ENCODE data around the gene CCDC28B. TPM values are rescaled to one million over a fixed set of nuclear protein-coding genes. Genes with fewer than 3 reads are reported as not detected.

The CCDC28B gene
- total RNA-seq, 5 donors from 2014 or later (not counting 1 experiment from before 2014, with no cell fraction given): 6.5 to 9.0 (median 6.8) TPM

GRCh38 chr1:32232558-32233304 is 32.3 kb downstream of the CCDC28B start:
- POLR2A ChIA-PET: no interaction called here
- Mint-ChIP-seq H3K27ac (peak overlapping the region in 1 of 2 donors; percentile 76), H3K36me3 (peaks cover 19% of the 10 kb centered on the region), H3K27me3 (no peaks in the 10 kb centered on the region), H3K9me3 (no peaks in the 10 kb centered on the region), H3K4me3 (no peak overlapping the region), H3K4me1 (peaks cover 0 to 2% (median 1%) of the 10 kb centered on the region in 3 donors)
- DNase-seq (no peak), ATAC-seq (replicated peaks in 1 of 4) (no peak)
- Histone ChIP-seq H3K27ac (ENCODE audit: low read length) (no peak overlapping the region), H3K4me1 (ENCODE audit: control insufficient read depth in 1 of 2, extremely low read depth in 1 of 2, insufficient read depth in 2 of 2, low read length in 2 of 2) (no peaks in the 10 kb centered on the region), H3K36me3 (ENCODE audit: control insufficient read depth in 2 of 2, extremely low read depth in 1 of 2, insufficient read depth in 1 of 2, low read length in 1 of 2) (peaks cover 6 to 33% of the 10 kb centered on the region in 2 donors), H3K4me3 (ENCODE audit: control insufficient read depth in 1 of 2, extremely low read depth in 1 of 2, low read length in 1 of 2) (no peak overlapping the region), H3K27me3 (replicated peaks in 1 of 2; ENCODE audit: control insufficient read depth in 2 of 2, extremely low read depth in 1 of 2, insufficient read depth in 2 of 2, low read length in 1 of 2) (no peaks in the 10 kb centered on the region), H3K9me3 (no peaks in the 10 kb centered on the region)
- WGBS (ENCODE audit: insufficient coverage): 94% methylated on average over 3 of the region's 8 CpGs
- CTCF ChIA-PET: no interaction called here

- Histone ChIP-seq H3K27ac (ENCODE audit: low read length) (no peak overlapping the region), H3K4me1 (ENCODE audit: control insufficient read depth in 1 of 2, extremely low read depth in 1 of 2, insufficient read depth in 2 of 2, low read length in 2 of 2) (peaks cover 0 to 2% of the 10 kb centered on the region in 2 experiments), H3K27me3 (replicated peaks in 1 of 2; ENCODE audit: control insufficient read depth in 2 of 2, extremely low read depth in 1 of 2, insufficient read depth in 2 of 2, low read length in 1 of 2) (no peaks in the 10 kb centered on the region), H3K4me3 (ENCODE audit: control insufficient read depth in 1 of 2, extremely low read depth in 1 of 2, low read length in 1 of 2) (no peak overlapping the region), H3K36me3 (ENCODE audit: control insufficient read depth in 2 of 2, extremely low read depth in 1 of 2, insufficient read depth in 1 of 2, low read length in 1 of 2) (peaks cover 0 to 17% of the 10 kb centered on the region in 2 donors), H3K9me3 (no peaks in the 10 kb centered on the region)
- peak in 1 of 4 experiments; percentile 14 for ATAC-seq (replicated peaks in 1 of 4)
- H3K36me3 Mint-ChIP-seq: peaks cover 5% of the 10 kb centered on the region
- DNase-seq: no peak
- WGBS (ENCODE audit: insufficient coverage): 90% methylated on average over 7 of the region's 7 CpGs
- ChIA-PET CTCF (interaction anchor here (0.5 to 0.9 kb wide), 2 partner anchors 13 to 15 kb away, joined by 3 to 6 read pairs; no protein-coding TSS in a partner anchor), POLR2A (no interaction called here)
- no peak overlapping the region for H3K4me3 Mint-ChIP-seq
- H3K27me3 Mint-ChIP-seq: no peaks in the 10 kb centered on the region
- no peaks in the 10 kb centered on the region for H3K4me1 Mint-ChIP-seq
- no peak overlapping the region for H3K27ac Mint-ChIP-seq
- H3K9me3 Mint-ChIP-seq: no peaks in the 10 kb centered on the region
Measured at GRCh38 chr1:32234792-32235191, 34.4 kb downstream of the CCDC28B start.

GRCh38 chr1:32239337-32239736 is 38.9 kb downstream of the CCDC28B start:
- Histone ChIP-seq H3K36me3 (ENCODE audit: control insufficient read depth in 2 of 2, extremely low read depth in 1 of 2, insufficient read depth in 1 of 2, low read length in 1 of 2) (no peaks in the 10 kb centered on the region), H3K27me3 (replicated peaks in 1 of 2; ENCODE audit: control insufficient read depth in 2 of 2, extremely low read depth in 1 of 2, insufficient read depth in 2 of 2, low read length in 1 of 2) (no peaks in the 10 kb centered on the region), H3K27ac (ENCODE audit: low read length) (no peak overlapping the region), H3K9me3 (no peaks in the 10 kb centered on the region), H3K4me3 (ENCODE audit: control insufficient read depth in 1 of 2, extremely low read depth in 1 of 2, low read length in 1 of 2) (no peak overlapping the region), H3K4me1 (ENCODE audit: control insufficient read depth in 1 of 2, extremely low read depth in 1 of 2, insufficient read depth in 2 of 2, low read length in 2 of 2) (peaks cover 5 to 30% of the 10 kb centered on the region in 2 experiments)
- Mint-ChIP-seq H3K4me1 (peaks cover 13 to 17% (median 16%) of the 10 kb centered on the region in 3 donors), H3K4me3 (peak overlapping the region; percentile 84 to 89 (median 87)), H3K27me3 (no peaks in the 10 kb centered on the region), H3K36me3 (no peaks in the 10 kb centered on the region), H3K9me3 (no peaks in the 10 kb centered on the region), H3K27ac (peak overlapping the region in 1 of 2 donors; percentile 45)
- no peak for ATAC-seq (replicated peaks in 1 of 4)
- WGBS (ENCODE audit: insufficient coverage): no CpG with 5 or more reads among the region's 4 CpGs
- ChIA-PET CTCF (interaction anchor here (0.5 to 1.2 kb wide), 3 partner anchors 9 to 126 kb away, joined by 3 to 4 read pairs (median 4); no protein-coding TSS in a partner anchor), POLR2A (interaction anchor here in 1 of 2 donors (1.7 kb wide), 1 partner anchor 10 kb away, joined by 6 read pairs; no protein-coding TSS in a partner anchor)
- DNase-seq: no peak

- CTCF ChIA-PET: interaction anchor here (0.5 to 2.2 kb wide), 7 partner anchors 9 to 126 kb away, joined by 3 to 16 read pairs (median 7); partner anchors contain the start of gene HDAC1 (in 1 of the 2)
- Mint-ChIP-seq H3K27me3 (no peaks in the 10 kb centered on the region), H3K36me3 (no peaks in the 10 kb centered on the region), H3K4me3 (peak overlapping the region; percentile 84 to 89 (median 87)), H3K27ac (peak overlapping the region in 1 of 2 donors; percentile 66), H3K4me1 (peaks cover 13 to 17% (median 16%) of the 10 kb centered on the region in 3 donors), H3K9me3 (no peaks in the 10 kb centered on the region)
- Histone ChIP-seq H3K36me3 (ENCODE audit: control insufficient read depth in 2 of 2, extremely low read depth in 1 of 2, insufficient read depth in 1 of 2, low read length in 1 of 2) (no peaks in the 10 kb centered on the region), H3K9me3 (no peaks in the 10 kb centered on the region), H3K27me3 (replicated peaks in 1 of 2; ENCODE audit: control insufficient read depth in 2 of 2, extremely low read depth in 1 of 2, insufficient read depth in 2 of 2, low read length in 1 of 2) (no peaks in the 10 kb centered on the region), H3K4me3 (ENCODE audit: control insufficient read depth in 1 of 2, extremely low read depth in 1 of 2, low read length in 1 of 2) (peak overlapping the region; percentile 75 to 89), H3K27ac (ENCODE audit: low read length) (no peak overlapping the region), H3K4me1 (ENCODE audit: control insufficient read depth in 1 of 2, extremely low read depth in 1 of 2, insufficient read depth in 2 of 2, low read length in 2 of 2) (peaks cover 5 to 30% of the 10 kb centered on the region in 2 experiments)
- DNase-seq (no peak), ATAC-seq (replicated peaks in 1 of 4) (no peak)
- POLR2A ChIA-PET: interaction anchor here (0.5 to 1.7 kb wide), 5 partner anchors 10 to 154 kb away, joined by 3 to 6 read pairs (median 4); partner anchors contain the start of genes BSDC1 (in 1 of the 2) and MARCKSL1 (in 1 of the 2)
- WGBS (ENCODE audit: insufficient coverage): 96% methylated on average over 19 of the region's 20 CpGs
Measured at GRCh38 chr1:32239790-32240139, 39.4 kb downstream of the CCDC28B start.

DNA sequence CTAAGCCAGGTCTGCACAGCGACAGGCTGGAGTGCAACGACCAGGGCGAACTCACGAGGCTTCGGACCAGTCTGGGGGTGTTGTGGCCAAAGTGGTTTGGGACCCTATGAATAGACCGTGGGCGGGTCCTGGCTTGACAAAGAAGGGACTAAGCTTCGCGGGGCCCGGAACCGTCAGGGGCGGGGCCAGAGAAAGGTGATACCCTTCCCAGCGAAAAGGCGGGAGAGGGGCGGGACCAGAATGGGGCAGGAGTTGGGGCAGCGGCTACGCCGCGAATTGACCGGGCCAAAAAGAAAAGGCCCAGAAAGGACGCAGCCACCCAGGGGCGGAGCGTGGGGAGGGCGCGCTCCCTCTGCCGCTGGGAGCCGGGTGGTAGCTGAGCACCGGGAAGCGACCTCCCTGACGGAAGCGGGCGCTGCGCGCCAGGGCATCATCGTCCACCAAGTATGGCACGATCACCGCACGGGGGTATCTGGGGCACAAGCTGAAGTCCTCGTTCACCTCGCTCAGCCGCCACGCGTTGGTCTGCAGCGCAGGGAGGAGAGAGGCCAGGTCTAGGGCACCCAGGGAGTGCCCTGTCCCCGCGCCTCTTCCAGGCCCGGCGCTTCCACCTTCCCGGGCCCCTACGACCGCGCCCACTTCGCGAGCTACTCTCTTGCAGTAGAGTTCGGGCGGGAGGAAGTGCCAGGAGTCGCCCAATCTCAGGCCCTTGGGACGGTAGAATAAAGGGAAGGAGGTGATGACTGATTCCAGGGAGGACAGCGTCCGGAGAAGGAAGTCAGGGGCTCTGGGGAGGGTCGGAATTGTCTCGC is 40.0 kb downstream of the CCDC28B start:
- H3K27ac ChIP-seq (ENCODE audit: low read length): peak overlapping the region; percentile 42
- DNase-seq (peak; percentile 30 to 78 (median 58)), ATAC-seq (replicated peaks in 1 of 4) (peak; percentile 75 to 86 (median 78))
- H3K4me1 ChIP-seq (ENCODE audit: control insufficient read depth in 1 of 2, extremely low read depth in 1 of 2, insufficient read depth in 2 of 2, low read length in 2 of 2): peaks cover 5 to 30% of the 10 kb centered on the region in 2 experiments
- Mint-ChIP-seq H3K9me3 (no peaks in the 10 kb centered on the region), H3K36me3 (no peaks in the 10 kb centered on the region), H3K4me3 (peak overlapping the region; percentile 84 to 89 (median 87)), H3K4me1 (peaks cover 13 to 17% (median 16%) of the 10 kb centered on the region in 3 donors), H3K27ac (peak overlapping the region; percentile 71 to 86), H3K27me3 (no peaks in the 10 kb centered on the region)
- 6% methylated on average over 56 of the region's 62 CpGs for WGBS (ENCODE audit: insufficient coverage)
- H3K4me3 ChIP-seq (ENCODE audit: control insufficient read depth in 1 of 2, extremely low read depth in 1 of 2, low read length in 1 of 2): peak overlapping the region; percentile 75 to 89
- H3K9me3 ChIP-seq: no peaks in the 10 kb centered on the region
- H3K36me3 ChIP-seq (ENCODE audit: control insufficient read depth in 2 of 2, extremely low read depth in 1 of 2, insufficient read depth in 1 of 2, low read length in 1 of 2): no peaks in the 10 kb centered on the region
- ChIA-PET CTCF (interaction anchor here (1.0 to 2.2 kb wide), 6 partner anchors 8 to 51 kb away, joined by 4 to 16 read pairs (median 8); partner anchors contain the start of gene HDAC1 (in 1 of the 2)), POLR2A (interaction anchor here (0.5 to 1.7 kb wide), 11 partner anchors 9 to 154 kb away, joined by 3 to 6 read pairs (median 3); partner anchors contain the start of genes MARCKSL1 (in 2 of the 2), BSDC1 (in 1 of the 2) and LCK (in 1 of the 2))
- H3K27me3 ChIP-seq (replicated peaks in 1 of 2; ENCODE audit: control insufficient read depth in 2 of 2, extremely low read depth in 1 of 2, insufficient read depth in 2 of 2, low read length in 1 of 2): no peaks in the 10 kb centered on the region
